GM12892 (cell line): Measurements from ENCODE around the gene KCNJ18.
"Not testable (repeated sequence)": the region's sequence is repeated elsewhere in the genome, so short reads cannot be mapped to it uniquely, and the experiment has no call there.

Experiments
- DNase-seq: peaks from one replicate; pipeline ENCODE4 v3.0.0; 2011; ENCODE audit not compliant: insufficient read length
- FAIRE-seq: peaks from 2 replicates; lab custom pipeline; 2011; peaks lifted over from hg19 to GRCh38; lab: Jason Lieb, UNC
- POLR2A ChIP-seq: IDR thresholded peaks from 2 replicates; pipeline ENCODE4 v1.6.1; 2011; ENCODE audit warnings: low read depth, low read length, control low read depth
- POLR2AphosphoS5 ChIP-seq: IDR thresholded peaks from 2 replicates; pipeline ENCODE4 v1.6.1; 2011; ENCODE audit warnings: low read depth, low read length, control low read depth
- TAF1 ChIP-seq: IDR thresholded peaks from 2 replicates; pipeline ENCODE4 v1.6.1; 2011; ENCODE audit warnings: low read depth, mild to moderate bottlenecking, control low read depth, low read length, borderline replicate concordance

KCNJ18 gene

GRCh38 chr17:21677911-21678310 lies 14.4 kb upstream of the KCNJ18 start:
- FAIRE-seq: no peak
- TF ChIP-seq POLR2A (no peak), POLR2AphosphoS5 (no peak), TAF1 (no peak)
- no peak for DNase-seq

DNA sequence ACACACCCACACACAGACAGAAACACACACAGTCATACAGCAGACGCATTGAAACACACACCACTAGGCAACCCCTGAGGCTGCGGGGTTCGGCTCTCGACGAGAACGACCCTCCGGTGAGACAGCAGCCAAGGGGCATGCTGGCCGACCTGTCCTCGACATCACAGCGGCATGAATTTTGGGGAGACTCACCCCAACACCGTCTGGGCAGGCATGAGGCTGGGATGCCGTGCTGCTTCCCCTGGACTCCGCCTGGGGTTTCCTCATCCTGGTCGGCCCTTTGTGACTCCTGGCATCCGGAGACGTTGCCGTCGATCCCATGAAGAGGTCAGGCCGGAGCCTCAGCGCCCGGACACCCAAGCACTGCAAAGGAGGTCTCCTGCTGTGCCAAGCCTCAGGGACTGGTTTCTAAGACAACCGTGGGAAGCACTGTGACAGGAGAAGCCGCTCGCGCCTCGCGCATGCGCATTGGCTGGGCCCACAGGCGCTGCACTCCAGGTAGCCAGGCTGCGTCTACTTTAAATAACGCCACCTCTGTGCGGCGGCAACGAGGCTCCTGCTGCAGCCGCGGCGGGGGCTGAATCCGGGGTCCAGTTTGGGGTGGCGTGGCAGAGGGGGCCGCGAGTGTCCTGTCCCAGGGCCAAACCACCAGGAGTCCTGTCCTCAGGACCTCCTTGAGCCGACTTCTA lies 13.8 kb upstream of the KCNJ18 start:
- FAIRE-seq: no peak
- no peak for TF ChIP-seq TAF1
- no peak for TF ChIP-seq POLR2AphosphoS5
- no peak for TF ChIP-seq POLR2A
- no peak for DNase-seq

DNA sequence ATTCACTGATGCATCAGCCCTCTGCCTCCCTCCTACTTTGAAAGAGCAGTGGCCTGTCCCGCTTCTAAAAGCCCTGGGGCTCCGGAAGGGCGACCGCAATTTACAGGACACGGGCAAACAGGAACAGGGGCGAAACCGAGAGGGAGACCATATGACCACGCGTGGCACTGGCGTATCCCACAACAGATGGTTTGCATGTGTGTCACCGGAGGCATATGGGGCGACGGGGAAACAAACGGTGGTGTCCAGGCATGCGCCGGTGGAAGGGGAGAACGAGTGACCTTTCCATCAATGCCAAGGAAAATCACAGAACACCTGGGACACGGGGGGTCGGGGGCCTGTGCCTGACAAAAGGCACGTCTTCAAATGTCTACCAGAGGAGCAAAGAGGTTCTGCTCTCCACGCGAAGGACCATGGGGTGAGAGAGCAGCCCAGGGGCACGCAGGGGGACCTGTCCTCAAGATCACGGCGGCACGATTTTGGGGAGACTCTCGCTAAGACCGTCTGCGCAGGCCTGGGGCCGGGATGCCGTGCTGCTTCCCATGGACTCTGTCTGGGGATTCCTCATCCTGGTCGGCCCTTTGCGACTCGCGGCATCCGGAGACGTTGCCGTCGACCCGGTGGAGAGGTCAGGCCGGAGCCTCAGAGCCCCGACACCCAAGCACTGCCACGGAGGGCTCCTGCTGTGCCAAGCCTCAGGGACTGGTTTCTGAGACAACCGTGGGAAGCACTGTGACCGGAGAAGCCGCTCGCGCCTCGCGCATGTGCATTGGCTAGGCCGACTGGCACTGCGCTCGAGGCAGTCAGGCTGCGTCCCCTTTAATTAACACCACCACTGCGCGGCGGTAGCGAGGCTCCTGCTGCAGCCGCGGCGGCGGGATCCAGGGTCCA lies 12.8 kb upstream of the KCNJ18 start:
- no peak for FAIRE-seq
- DNase-seq: no peak
- no peak for TF ChIP-seq POLR2A
- no peak for TF ChIP-seq TAF1
- no peak for TF ChIP-seq POLR2AphosphoS5

DNA sequence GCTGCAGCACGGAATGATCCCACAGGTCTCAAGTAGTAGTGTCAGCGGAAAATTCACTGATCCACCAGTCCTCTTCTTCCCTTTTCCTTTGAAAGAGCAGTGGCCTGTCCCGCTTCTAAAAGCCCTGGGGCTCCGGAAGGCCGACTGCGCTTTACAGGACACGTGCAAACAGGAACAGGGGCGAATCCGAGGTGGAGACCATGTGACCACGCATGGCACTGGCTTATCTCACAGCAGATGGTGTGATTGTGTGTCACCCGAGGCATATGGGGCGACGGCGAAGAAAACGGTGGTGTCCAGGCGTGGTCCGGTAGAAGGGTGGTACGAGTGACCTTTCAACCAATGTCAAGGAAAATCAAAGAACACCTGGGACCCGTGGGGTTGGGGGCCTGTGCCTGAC lies 12.0 kb upstream of the KCNJ18 start:
- DNase-seq (no peak), FAIRE-seq (no peak)
- TF ChIP-seq TAF1 (no peak), POLR2AphosphoS5 (no peak), POLR2A (no peak)

GRCh38 chr17:21680850-21681351 lies 11.4 kb upstream of the KCNJ18 start:
- not testable (repeated sequence) for DNase-seq, FAIRE-seq

DNA sequence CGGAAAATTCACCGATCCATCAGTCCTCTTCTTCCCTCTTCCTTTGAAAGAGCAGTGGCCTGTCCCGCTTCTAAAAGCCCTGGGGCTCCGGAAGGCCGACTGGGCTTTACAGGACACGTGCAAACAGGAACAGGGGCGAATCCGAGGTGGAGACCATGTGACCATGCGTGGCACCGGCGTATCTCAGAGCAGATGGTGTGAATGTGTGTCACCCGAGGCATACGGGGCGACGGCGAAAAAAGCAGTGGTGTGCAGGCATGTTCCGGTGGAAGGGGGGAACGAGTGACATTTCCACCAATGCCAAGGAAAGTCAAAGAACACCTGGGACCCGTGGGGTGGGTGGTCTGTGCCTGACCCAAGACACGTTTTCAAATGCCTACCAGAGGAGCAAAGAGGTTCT lies 10.7 kb upstream of the KCNJ18 start:
- FAIRE-seq, DNase-seq: not testable (repeated sequence)

DNA sequence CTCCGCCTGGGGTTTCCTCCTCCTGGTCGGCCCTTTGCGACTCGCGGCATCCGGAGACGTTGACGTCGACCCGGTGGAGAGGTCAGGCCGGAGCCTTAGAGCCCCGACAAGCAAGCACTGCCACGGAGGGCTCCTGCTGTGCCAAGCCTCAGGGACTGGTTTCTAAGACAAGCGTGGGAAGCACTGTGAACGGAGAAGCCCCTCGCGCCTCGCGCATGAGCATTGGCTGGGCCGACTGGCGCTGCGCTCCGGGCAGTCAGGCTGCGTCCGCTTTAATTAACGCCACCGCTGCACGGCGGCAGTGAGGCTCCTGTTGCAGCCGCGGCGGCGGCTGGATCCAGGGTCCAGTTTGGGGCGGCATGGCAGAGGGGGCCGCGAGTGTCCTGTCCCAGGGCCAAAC lies 10.2 kb upstream of the KCNJ18 start:
- not testable (repeated sequence) for FAIRE-seq, DNase-seq

- not testable (repeated sequence) for FAIRE-seq
These were observed 9.1 kb upstream of the KCNJ18 start for GRCh38 chr17:21683142-21683712.

DNA sequence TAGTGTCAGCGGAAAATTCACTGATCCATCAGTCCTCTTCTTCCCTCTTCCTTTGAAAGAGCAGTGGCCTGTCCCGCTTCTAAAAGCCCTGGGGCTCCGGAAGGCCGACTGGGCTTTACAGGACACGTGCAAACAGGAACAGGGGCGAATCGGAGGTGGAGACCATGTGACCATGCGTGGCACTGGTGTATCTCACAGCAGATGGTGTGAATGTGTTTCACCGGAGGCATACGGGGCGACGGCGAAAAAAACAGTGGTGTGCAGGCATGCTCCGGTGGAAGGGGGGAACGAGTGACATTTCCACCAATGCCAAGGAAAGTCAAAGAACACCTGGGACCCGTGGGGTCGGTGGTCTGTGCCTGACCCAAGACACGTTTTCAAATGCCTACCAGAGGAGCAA lies 8.4 kb upstream of the KCNJ18 start:
- FAIRE-seq, DNase-seq: not testable (repeated sequence)

More at GRCh38 chr17:21683142-21683712, 9.1 kb upstream of the KCNJ18 start:
- DNase-seq: not testable (repeated sequence)

DNA sequence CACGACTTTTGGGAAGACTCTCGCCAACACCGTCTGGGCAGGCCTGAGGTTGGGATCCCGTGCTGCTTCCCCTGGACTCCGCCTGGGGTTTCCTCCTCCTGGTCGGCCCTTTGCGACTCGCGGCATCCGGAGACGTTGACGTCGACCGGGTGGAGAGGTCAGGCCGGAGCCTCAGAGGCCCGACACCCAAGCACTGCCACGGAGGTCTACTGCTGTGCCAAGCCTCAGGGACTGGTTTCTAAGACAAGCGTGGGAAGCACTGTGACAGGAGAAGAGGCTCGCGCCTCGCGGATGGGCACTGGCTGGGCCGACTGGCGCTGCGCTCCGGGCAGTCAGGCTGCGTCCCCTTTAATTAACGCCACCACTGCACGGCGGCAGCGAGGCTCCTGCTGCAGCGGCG lies 7.9 kb upstream of the KCNJ18 start:
- not testable (repeated sequence) for DNase-seq, FAIRE-seq

GRCh38 chr17:21685061-21685795 lies 7.1 kb upstream of the KCNJ18 start:
- not testable (repeated sequence) for FAIRE-seq, DNase-seq

- FAIRE-seq (no peak), DNase-seq (no peak)
- no peak for TF ChIP-seq POLR2A
- no peak for TF ChIP-seq TAF1
- TF ChIP-seq POLR2AphosphoS5: no peak
These were observed 5.9 kb upstream of the KCNJ18 start for GRCh38 chr17:21686165-21687015.
